Adrenal gland (tissue), 12 donors: ENCODE data around the gene CUEDC2. TPM values are rescaled to one million over a fixed set of nuclear protein-coding genes. Genes with fewer than 3 reads are reported as not detected.

ENCODE experiments used
- DNase-seq, 7 donors: peaks; one replicate each; pipeline ENCODE4 v3.0.0-alpha.2; 2019 to 2020
- H3K27ac ChIP-seq, 5 donors: fragments of 200-600 bp; sonication (generic) in 4 of 5; 1 replicate in 3 of 5; 2 replicates in 2 of 5; pipeline versions ENCODE4 v1.5.1 to v1.8.0; 2016 to 2020; ENCODE audit warnings: mild to moderate bottlenecking in 1 of 5
- H3K27me3 ChIP-seq: fragments of 200-600 bp; 2 replicates; pipeline ENCODE4 v1.8.0; 2021
- H3K36me3 ChIP-seq, 2 donors: fragments of 200-600 bp; replicated peaks in 1 of 2; 1 replicate in 1 of 2; 2 replicates in 1 of 2; pipeline versions ENCODE4 v1.5.1 to v1.8.0; 2018 to 2022
- H3K4me1 ChIP-seq, 2 donors: fragments of 200-600 bp; replicated peaks in 1 of 2; 1 replicate in 1 of 2; 2 replicates in 1 of 2; pipeline versions ENCODE4 v1.5.1 to v1.8.0; 2018 to 2021
- H3K4me3 ChIP-seq, 4 donors: fragments of 200-600 bp; sonication (generic) in 3 of 4; one replicate each; pipeline ENCODE4 v1.5.1; 2016 to 2018
- H3K9me3 ChIP-seq, 3 donors: fragments of 200-600 bp; sonication (generic) in 1 of 3; replicated peaks in 1 of 3; 1 replicate in 2 of 3; 2 replicates in 1 of 3; pipeline versions ENCODE4 v1.5.1 to v1.8.0; 2016 to 2021
- POLR2A ChIP-seq, 2 donors: fragments of 450-650 bp; IDR thresholded peaks; one replicate each; pipeline ENCODE4 v1.6.1; 2017; ENCODE audit warnings: antibody characterized with exemption in 2 of 2, mild to moderate bottlenecking in 2 of 2, moderate library complexity in 1 of 2
- WGBS, 4 donors: extraction: QIAGEN DNeasy Blood & Tissue Kit in 2 of 4; methylation state at CpG; one replicate each; pipeline versions ENCODE4 v1.1.5 to v1.1.7; 2013 to 2017; 5-methylcytosine and 5-hydroxymethylcytosine counted together
- intact Hi-C, 2 donors: fragments of 100-400 bp; cut with DNase I; formaldehyde crosslinking; loops; one replicate each; pipeline versions ENCODE4 v1.14.1 to v1.15.0; 2022 to 2023
- polyA plus RNA-seq, 3 donors: library from polyadenylated mRNA; stranded (reverse); fragments of 200-250 nt in 2 of 3; fragments of 350-450 nt in 1 of 3; fragmentation: Illumina TruSeq in 1 of 3; extraction: RNeasy Lipid Tissue Mini Kit (QIAGEN cat#74804) in 1 of 3; gene quantifications; one replicate each; pipeline ENCODE4 v1.2.3, GENCODE V29; 2013 to 2014
- total RNA-seq, 9 donors: library from RNA; depleted of rRNA in 4 of 9; stranded (reverse); fragments of >200 nt in 4 of 9; fragments of 120-200 nt in 1 of 9; fragmentation: NEBNext Ultra II Directional in 1 of 9; extraction: Animal tissue kit (Norgen Biotek cat#: 25700) in 1 of 9; gene quantifications; one replicate each; pipeline versions ENCODE4 v1.1.0 to v1.2.4, GENCODE V29; 2013 to 2023
- TF ChIP-seq, protein P1 (sequence below), 6 experiments: fragments of 450-650 bp in 4 of 6; fragments of 200-600 bp in 2 of 6; sonication (generic) in 1 of 6; IDR thresholded peaks; 1 replicate in 5 of 6; 2 replicates in 1 of 6; pipeline versions ENCODE4 v1.5.1 to v1.8.0; 2016 to 2021; ENCODE audit warnings: antibody characterized with exemption in 6 of 6, mild to moderate bottlenecking in 2 of 6, moderate library complexity in 1 of 6
- donor health status: healthy with polysubstance abuse.
- donor health status: Bipolar disorder and iron deficiency.
- donor health status: DM: yes; HTN: yes; CAD: no.
- donor health status: DM: no; HTN: no; CAD: no.
- donor health status: DM: no; HTN: no; CAD: no.
- donor health status: DM: yes; HTN: yes; CAD: no.

The CUEDC2 gene
- total and polyA plus RNA-seq, 12 donors, result 70.2 to 115 (median 79.7) TPM

DNA sequence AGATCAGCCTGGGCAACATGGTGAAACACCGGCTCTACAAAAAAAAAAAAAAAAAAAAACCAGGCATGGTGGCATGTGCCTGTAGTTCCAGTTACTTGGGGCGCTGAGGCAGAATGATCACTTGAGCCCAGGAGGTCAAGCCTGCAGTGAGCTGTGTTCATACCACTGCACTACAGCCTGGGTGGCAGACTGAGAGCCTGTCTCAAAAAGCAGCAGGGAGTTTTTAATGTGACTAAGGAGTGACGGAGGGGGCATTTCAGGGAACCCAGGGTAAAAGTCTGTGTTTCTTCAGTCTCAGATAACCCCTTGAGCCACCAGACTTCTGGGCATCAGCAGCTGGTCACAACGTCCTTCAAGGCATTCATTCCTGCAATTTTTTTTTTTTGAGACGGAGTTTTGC lies 21.1 kb upstream of the CUEDC2 start:
- Histone ChIP-seq H3K9me3 (no peaks in the 10 kb centered on the region), H3K4me3 (no peak overlapping the region), H3K27me3 (no peaks in the 10 kb centered on the region), H3K4me1 (peaks cover 4 to 29% of the 10 kb centered on the region in 2 donors), H3K27ac (peak overlapping the region; percentile 33 to 83 (median 49)), H3K36me3 (no peaks in the 10 kb centered on the region)
- TF ChIP-seq, protein P1, sequence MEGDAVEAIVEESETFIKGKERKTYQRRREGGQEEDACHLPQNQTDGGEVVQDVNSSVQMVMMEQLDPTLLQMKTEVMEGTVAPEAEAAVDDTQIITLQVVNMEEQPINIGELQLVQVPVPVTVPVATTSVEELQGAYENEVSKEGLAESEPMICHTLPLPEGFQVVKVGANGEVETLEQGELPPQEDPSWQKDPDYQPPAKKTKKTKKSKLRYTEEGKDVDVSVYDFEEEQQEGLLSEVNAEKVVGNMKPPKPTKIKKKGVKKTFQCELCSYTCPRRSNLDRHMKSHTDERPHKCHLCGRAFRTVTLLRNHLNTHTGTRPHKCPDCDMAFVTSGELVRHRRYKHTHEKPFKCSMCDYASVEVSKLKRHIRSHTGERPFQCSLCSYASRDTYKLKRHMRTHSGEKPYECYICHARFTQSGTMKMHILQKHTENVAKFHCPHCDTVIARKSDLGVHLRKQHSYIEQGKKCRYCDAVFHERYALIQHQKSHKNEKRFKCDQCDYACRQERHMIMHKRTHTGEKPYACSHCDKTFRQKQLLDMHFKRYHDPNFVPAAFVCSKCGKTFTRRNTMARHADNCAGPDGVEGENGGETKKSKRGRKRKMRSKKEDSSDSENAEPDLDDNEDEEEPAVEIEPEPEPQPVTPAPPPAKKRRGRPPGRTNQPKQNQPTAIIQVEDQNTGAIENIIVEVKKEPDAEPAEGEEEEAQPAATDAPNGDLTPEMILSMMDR (IDR thresholded peaks at IDR 0.05), result no peak
- TF ChIP-seq POLR2A (IDR thresholded peaks at IDR 0.05), result no peak
- intact Hi-C loops, result no loop called here
- DNase-seq, result no peak
- WGBS, 4 donors, result 76 to 87% (median 81%) methylated on average over 4 to 5 of the region's 5 CpGs

DNA sequence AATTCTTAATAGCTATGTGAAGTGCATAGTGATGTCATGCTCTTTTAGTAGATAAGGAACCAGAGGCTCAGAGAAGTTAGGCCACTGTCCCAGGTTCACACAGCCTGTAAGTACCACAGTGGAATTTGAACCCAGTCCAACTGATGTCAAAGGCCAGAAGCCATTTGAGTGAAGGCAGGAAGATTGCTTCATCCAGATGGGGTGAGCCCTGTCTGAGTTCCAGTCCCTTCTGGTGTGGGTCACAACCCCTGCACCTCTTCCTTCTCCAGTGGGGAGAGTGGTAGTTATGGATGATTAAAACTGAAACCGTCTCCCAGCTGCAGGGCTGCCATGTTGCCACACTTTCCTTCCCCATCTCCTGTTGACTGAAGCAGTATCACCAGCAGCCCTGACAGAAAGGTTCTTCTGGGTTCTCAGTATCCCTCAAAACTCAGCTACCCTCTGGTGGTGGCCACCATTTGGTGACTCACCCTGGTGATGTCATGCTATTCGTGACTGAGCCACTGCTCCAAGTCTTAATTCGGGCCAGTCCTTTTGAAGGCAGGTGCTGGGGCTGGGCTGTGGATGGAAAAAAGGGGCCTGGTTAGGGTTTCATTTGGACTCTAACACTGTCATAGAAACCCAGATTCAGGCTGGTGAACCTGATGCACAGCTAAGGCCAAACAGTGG lies 20.4 kb upstream of the CUEDC2 start:
- Histone ChIP-seq H3K27ac (peak overlapping the region; percentile 33 to 83 (median 49)), H3K4me1 (peaks cover 4 to 29% of the 10 kb centered on the region in 2 donors), H3K27me3 (no peaks in the 10 kb centered on the region), H3K9me3 (no peaks in the 10 kb centered on the region), H3K36me3 (no peaks in the 10 kb centered on the region), H3K4me3 (no peak overlapping the region)
- WGBS, 4 donors, result 20 to 36% (median 31%) methylated on average over 2 to 3 of the region's 3 CpGs
- TF ChIP-seq, protein P1 (IDR thresholded peaks at IDR 0.05), result no peak
- TF ChIP-seq POLR2A (IDR thresholded peaks at IDR 0.05), result no peak
- DNase-seq, result peak; percentile 39 to 77 (median 71)
- intact Hi-C loops, result no loop called here

DNA sequence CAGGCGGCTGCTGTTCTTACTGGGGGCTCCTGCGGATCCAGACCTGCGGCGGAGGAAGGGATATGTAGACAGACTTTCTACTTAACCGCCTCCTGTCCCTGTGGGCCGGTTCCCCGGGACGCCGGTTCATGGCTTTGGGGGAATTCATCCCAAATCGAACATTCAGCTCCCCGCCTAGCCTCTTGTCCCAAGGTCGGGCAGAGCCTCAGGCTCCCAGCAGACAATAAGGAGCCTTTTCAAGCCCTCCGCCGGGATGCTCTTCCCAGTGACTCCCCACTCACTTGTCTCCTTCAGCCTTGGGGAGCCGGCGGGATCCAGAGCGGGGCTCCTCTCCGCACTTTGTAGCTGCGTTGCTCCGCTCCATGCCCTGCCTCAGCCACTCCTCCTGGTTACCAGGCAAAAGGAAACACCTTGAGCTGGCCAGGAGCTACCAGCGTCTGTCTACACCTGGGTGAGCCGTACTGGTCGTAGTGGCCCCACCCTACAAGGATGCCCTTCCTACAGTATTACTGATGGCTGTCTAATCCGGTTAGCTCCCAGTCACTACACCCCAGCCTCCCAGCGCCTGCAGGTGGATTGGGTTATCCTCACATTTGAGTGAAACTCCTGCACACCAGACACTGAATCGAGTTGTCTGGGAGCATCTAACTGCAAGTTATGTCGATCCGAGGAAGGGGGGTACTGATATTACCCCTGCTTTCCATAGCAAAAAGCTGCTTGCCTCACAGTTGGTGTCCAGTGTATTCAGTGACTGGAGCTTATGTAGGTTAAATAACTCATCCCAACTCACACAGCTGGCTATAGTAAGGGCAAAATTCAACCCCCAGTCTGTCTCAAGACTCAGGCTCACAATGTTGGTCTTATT lies 19.0 kb upstream of the CUEDC2 start, which contains the start of gene C10orf95:
C10orf95 (minus strand) TSS at position 439 of the 865 bp plus-strand sequence. CDS start 450 bp downstream, outside the sequence.
- Histone ChIP-seq H3K27ac (peak within 1 kb of the TSS; percentile 30 to 96 (median 83)), H3K9me3 (no peaks in the 10 kb centered on the region), H3K4me3 (peak within 1 kb of the TSS; percentile 46 to 96 (median 76)), H3K27me3 (no peaks in the 10 kb centered on the region), H3K36me3 (no peaks in the 10 kb centered on the region), H3K4me1 (peaks cover 4 to 29% of the 10 kb centered on the region in 2 donors)
- intact Hi-C loops, result no loop called here
- TF ChIP-seq, protein P1 (IDR thresholded peaks at IDR 0.05), result no peak
- no peak for TF ChIP-seq POLR2A (IDR thresholded peaks at IDR 0.05)
- peak in 2 of 7 donors; percentile 26 to 66 for DNase-seq
- 21 to 55% (median 26%) methylated on average over 12 to 28 of the region's 28 CpGs for WGBS, 4 donors
